HG03432 (cell line): ENCODE measurements around the gene KLHDC8B.
"Not testable (repeated sequence)": the region's sequence is repeated elsewhere in the genome, so short reads cannot be mapped to it uniquely, and the experiment has no call there.

ENCODE experiments used
- ATAC-seq: cut with Tn5 transposase; IDR thresholded peaks from one replicate; pipeline ENCODE4 v1.9.1; 2021; ENCODE audit warnings: mild to moderate bottlenecking, moderate library complexity; ENCODE audit not compliant: unreplicated experiment

Gene KLHDC8B

GRCh38 chr3:49181351-49181750 is 10.0 kb downstream of the KLHDC8B start:
- no peak for ATAC-seq

- no peak for ATAC-seq
Observed at GRCh38 chr3:49182682-49183081, 11.3 kb downstream of the KLHDC8B start.

- ATAC-seq = no peak
Observed at GRCh38 chr3:49183873-49184272, 12.5 kb downstream of the KLHDC8B start.

GRCh38 chr3:49191741-49192140 is 20.3 kb downstream of the KLHDC8B start:
- ATAC-seq = no peak

GRCh38 chr3:49198161-49198560 is 26.8 kb downstream of the KLHDC8B start:
- ATAC-seq = no peak

- ATAC-seq = no peak
Observed at GRCh38 chr3:49198611-49199230, 27.3 kb downstream of the KLHDC8B start.

- ATAC-seq = no peak
Observed at GRCh38 chr3:49199239-49199899, 28.0 kb downstream of the KLHDC8B start.

- ATAC-seq = no peak
Observed at GRCh38 chr3:49199900-49200281, 28.5 kb downstream of the KLHDC8B start.

GRCh38 chr3:49213541-49213943 is 42.1 kb downstream of the KLHDC8B start:
- ATAC-seq = no peak

- ATAC-seq = no peak
Observed at GRCh38 chr3:49213998-49214397, 42.6 kb downstream of the KLHDC8B start.

GRCh38 chr3:49216687-49217086 is 45.3 kb downstream of the KLHDC8B start:
- not testable (repeated sequence) for ATAC-seq

GRCh38 chr3:49217108-49217507 is 45.7 kb downstream of the KLHDC8B start:
- not testable (repeated sequence) for ATAC-seq

GRCh38 chr3:49217688-49218470 is 46.5 kb downstream of the KLHDC8B start:
- no peak for ATAC-seq

- not testable (repeated sequence) for ATAC-seq
Observed at GRCh38 chr3:49218471-49218989, 47.1 kb downstream of the KLHDC8B start.

GRCh38 chr3:49219132-49219531 is 47.7 kb downstream of the KLHDC8B start:
- ATAC-seq = no peak

- not testable (repeated sequence) for ATAC-seq
Observed at GRCh38 chr3:49220985-49221563, 49.7 kb downstream of the KLHDC8B start.

- ATAC-seq = no peak
Observed at GRCh38 chr3:49222002-49222401, 50.6 kb downstream of the KLHDC8B start.
